Activated CD8-positive, alpha-beta memory T cell treated with anti-CD3 and anti-CD28 coated beads for 4 hours (primary cell): ENCODE data around the gene NBPF6.
"Not testable (repeated sequence)": the region's sequence is repeated elsewhere in the genome, so short reads cannot be mapped to it uniquely, and the experiment has no call there.

Experiments used
- DNase-seq, 2 donors: peaks; one replicate each; pipeline ENCODE4 v3.0.0-alpha.2; 2020; ENCODE audit warnings: low read depth in 2 of 2

Gene NBPF6

GRCh38 chr1:108502138-108502537 lies 52.0 kb downstream of the NBPF6 start:
- no peak for DNase-seq

- no peak for DNase-seq
Observed at GRCh38 chr1:108502624-108503023, 52.5 kb downstream of the NBPF6 start.

DNA sequence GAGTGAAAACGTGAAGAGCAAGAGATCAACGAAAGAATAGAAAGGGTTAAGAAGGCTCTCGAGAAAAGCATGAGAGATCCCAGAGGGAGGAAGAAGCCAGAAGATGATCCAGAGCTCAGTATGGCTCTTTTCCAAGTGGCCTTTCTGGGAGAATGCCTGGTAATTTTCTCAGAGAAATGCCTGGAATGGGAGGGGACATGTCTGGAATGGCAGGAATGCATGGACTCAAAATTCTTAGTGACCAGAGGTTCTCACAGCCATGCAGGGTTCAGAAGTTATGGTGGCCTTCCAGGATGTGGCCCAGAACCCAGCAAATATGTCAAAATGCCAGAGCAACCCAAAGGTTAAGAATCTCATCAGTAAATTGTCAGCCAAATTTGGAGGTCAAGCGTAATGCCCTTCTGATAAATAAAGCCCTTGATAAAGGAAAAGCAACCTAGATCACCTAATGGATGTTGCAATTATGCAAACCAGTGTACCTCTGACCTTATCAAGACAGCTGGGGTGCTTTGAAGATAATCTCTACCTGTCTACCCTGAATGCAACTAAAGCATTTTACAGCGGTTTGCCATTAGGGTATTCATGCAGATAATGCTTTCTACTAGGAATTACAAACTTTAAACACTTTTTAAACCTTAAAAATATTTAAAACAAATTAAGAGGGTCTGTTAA lies 53.1 kb downstream of the NBPF6 start:
- no peak for DNase-seq

DNA sequence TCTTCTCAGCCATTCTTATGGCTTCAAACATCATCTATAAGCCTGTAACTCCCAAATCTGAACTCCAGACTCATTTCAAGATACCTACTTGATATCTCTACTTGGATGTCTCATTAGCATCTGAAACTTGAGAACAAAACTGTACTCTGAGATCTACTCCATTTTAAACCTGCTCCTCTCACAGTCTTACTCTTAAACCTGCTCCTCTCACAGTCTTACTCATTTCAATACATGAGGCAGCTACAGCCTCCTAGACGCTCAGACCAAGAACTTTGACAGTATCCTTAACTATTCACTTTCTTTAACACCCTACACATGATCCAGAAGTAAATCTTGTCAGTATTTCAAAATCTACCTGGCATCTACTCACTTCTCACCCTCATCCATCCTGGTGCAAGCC lies 54.3 kb downstream of the NBPF6 start:
- DNase-seq, result no peak

DNA sequence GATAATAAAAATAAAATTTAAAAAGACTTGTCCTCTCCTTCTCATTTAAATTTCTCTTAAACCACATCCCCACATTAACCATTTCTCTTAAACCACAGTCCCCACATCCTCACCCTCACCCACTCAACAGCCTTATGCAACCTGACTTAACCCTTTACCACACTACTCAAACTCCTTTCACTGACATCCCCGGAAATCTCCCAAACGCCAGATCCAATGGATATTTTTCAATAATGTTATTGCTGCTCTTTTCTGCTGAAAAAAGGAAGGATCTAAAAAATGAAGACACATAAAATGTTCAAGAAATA lies 55.6 kb downstream of the NBPF6 start:
- DNase-seq, result no peak

DNA sequence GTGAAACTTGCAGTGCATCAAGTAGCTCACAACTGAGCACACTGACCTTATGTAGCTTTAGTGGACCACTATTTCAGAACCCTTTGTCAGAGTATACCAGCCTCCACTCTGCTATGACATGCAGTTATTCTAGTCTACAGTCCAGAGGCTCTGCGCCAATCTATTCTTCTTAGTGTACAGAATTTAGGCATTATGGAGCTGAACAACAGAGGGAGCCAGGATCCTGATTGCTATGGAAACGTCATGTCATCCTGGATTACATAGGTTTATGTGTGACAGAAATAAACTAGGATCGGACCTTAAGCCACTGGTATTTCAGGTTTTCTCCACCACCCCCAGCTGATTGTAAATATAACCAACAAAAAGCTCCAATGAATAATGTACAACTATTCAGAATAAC lies 61.6 kb downstream of the NBPF6 start:
- DNase-seq, result no peak

DNA sequence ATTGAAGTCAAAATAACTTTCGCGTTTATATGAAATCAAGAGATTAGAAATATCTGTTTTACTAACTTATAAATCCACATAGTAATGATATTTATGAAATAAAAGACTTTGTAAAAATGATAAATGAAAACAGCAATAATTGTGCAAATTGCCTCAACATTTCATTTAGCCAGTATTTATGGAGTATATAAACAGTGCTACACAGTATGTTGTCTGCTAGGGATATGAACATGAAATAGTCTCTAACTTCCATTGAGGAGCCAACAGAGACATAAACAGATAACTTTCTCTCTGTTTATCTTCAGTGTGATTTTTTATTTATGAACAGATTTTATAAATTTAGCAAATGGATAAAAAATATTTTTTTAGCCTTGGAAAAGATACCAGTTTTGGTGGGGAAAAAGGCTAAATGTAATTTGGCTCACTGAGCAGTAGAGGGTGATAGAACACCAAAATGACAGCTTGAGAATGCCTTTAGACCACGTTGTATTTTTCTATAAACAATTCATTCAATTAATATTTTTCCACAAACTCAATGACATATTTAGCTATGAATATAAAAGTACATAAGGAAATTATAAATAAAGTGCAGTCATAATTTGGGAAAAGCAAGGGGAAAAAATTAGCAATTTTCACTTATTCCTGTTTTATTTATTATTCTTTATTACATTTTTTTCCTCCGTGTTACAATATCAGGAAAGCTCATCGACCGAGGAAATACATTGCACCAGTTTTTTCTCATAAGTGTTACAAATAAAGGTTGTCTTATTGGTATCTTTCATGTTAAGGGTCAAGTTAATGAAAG lies 62.3 kb downstream of the NBPF6 start:
- DNase-seq, result no peak

DNA sequence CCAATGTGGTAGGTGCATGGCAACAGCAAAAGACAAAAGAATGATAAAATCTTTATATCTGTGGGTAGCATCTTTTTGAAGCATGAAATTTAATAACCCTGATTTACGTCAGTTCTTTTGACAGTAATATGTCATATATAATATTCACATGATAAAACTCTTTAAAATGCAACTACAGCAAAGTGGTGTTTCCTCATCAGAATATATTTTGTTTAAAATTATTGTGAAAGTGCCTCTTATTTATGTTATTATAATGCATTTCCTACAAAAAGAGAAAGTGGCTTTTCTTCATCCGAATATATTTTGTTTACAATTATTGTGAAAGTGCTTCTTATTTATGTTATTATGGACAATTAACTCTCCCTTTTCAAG lies 62.9 kb downstream of the NBPF6 start:
- no peak for DNase-seq

- not testable (repeated sequence) for DNase-seq
Observed at GRCh38 chr1:108513914-108514313, 63.8 kb downstream of the NBPF6 start.

GRCh38 chr1:108517301-108517897 lies 67.3 kb downstream of the NBPF6 start:
- DNase-seq, result not testable (repeated sequence)
